GM19239 (cell line): ENCODE data around the gene ADAMTS2.

Experiments used
- DNase-seq: peaks from one replicate; pipeline ENCODE4 v3.0.0; 2011; ENCODE audit warnings: low spot score; ENCODE audit not compliant: insufficient read length
- FAIRE-seq: peaks from 2 replicates; lab custom pipeline; 2011; peaks lifted over from hg19 to GRCh38; lab: Jason Lieb, UNC

Gene ADAMTS2

GRCh38 chr5:179190851-179191505, 154.3 kb downstream of the ADAMTS2 start:
- DNase-seq (no peak), FAIRE-seq (no peak)

DNA sequence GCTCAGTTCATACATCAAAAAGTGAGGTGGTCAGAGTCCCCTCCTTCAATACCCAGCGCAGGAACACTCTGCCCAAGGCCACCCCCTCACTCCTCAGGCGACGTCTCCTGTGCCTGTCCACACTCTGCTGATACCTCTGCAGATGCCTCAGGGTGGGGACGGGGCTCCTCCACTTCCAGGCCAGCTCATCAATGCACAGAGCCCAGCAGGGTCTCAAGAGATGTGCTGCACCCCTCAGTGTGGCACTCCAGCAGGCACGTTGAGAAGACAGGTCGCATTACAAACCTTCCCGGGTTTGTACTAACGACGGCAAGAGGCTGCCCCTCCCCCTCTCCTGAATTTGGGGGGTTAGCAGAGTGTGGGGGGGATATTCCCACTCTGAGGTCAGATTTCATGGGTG, 156.6 kb downstream of the ADAMTS2 start:
- FAIRE-seq: no peak
- DNase-seq: no peak

- DNase-seq (no peak), FAIRE-seq (no peak)
Observed at GRCh38 chr5:179187681-179188575, 157.3 kb downstream of the ADAMTS2 start.

GRCh38 chr5:179187229-179187678, 158.0 kb downstream of the ADAMTS2 start:
- DNase-seq (no peak), FAIRE-seq (no peak)

GRCh38 chr5:179186801-179187200, 158.5 kb downstream of the ADAMTS2 start:
- DNase-seq: no peak
- no peak for FAIRE-seq

DNA sequence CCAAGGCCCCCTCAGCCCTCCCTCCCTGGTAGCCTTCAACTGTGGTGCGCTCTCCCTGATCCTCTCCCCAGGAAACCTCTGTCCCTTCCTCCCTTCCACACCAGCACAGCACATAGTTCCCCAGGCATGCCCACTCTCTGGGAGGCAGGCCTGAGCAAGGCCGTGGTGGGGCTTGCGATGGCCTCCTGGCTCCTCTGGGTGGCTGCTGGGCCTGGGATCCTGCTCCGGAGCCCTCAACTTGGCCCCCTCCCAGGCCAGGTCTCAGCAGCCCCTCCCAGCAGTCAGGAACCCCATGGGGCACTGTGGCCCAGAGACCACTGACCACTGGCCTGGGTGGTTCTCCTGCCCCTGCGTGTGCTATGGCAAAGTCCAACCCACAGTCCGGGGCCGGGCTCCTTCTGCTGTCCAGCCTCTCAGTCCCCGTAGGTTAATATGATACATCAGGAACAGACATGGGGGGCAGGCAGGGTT, 159.3 kb downstream of the ADAMTS2 start:
- DNase-seq (no peak), FAIRE-seq (no peak)

- no peak for DNase-seq
- no peak for FAIRE-seq
Observed at GRCh38 chr5:179185256-179185940, 159.9 kb downstream of the ADAMTS2 start.

- DNase-seq (no peak), FAIRE-seq (no peak)
Observed at GRCh38 chr5:179184521-179185050, 160.7 kb downstream of the ADAMTS2 start.

DNA sequence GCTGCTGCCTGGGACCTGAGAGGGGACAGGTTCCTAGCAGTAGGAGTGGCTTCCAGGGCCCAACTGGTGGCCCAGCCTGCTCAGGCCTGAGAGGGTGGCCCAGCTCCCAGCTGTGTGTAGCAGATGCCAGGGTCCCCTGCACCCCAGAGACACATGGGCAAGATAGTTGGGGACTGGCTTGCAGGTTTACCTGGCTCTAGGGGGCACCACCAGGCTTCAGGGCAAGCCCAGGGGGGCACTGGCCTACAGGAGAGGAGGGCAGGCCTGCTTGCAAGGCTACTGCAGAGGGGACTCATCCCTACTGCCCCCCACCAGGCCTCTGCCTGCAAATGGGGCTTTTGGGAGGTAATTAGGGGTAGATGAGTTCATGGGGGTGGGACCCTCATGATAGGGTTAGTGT, 161.8 kb downstream of the ADAMTS2 start:
- FAIRE-seq (no peak), DNase-seq (no peak)

GRCh38 chr5:179182601-179183000, 162.7 kb downstream of the ADAMTS2 start:
- DNase-seq (no peak), FAIRE-seq (no peak)

DNA sequence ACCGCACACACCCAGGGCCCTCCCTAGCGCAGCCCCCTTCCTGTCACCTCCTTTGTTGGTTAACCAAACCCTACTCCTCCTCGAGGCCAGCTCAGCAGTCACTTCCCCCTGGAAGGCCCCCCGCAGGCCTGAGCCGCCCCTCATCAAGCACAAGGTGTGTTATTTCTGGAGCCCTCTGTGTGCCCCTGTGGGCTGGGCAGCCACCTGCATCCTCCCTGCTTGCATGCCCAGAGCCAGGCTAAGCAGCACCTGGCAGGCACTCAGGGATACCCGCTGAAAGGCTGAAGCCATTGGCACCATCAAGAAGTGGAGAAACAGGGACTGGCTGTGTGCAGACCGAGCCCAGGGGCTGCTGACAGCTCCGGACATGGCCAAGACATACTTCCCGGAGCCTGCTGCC, 163.3 kb downstream of the ADAMTS2 start:
- FAIRE-seq (no peak), DNase-seq (no peak)

GRCh38 chr5:179180921-179181645, 164.2 kb downstream of the ADAMTS2 start:
- DNase-seq (no peak), FAIRE-seq (no peak)

DNA sequence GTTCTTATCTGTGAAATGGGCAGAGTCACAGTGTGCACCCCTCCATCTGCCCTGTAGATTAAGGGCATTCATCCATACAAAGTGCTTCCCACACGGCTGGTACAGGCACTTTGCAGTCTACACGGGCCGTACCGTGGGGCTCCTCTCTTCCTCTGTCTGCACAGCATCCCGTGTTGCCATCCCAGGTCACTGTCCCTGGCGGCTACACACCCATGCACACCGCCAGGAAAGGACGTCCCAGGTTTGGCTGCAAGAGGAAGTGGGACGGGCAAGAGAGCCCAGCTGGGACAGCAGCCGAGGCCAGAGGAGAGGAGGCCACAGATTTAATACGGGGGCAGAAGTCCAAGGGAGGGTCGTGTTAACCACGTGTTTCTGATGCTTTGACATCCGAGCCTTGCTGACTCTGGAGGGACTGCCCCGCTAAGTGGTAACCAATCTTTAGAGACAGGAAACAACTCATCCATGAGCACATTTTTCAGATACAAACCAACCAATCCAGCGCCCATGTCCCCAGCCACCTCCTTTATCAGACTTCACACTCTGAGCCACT, 165.1 kb downstream of the ADAMTS2 start:
- DNase-seq: no peak
- FAIRE-seq: no peak

GRCh38 chr5:179177711-179178575, 167.3 kb downstream of the ADAMTS2 start:
- FAIRE-seq (no peak), DNase-seq (no peak)

DNA sequence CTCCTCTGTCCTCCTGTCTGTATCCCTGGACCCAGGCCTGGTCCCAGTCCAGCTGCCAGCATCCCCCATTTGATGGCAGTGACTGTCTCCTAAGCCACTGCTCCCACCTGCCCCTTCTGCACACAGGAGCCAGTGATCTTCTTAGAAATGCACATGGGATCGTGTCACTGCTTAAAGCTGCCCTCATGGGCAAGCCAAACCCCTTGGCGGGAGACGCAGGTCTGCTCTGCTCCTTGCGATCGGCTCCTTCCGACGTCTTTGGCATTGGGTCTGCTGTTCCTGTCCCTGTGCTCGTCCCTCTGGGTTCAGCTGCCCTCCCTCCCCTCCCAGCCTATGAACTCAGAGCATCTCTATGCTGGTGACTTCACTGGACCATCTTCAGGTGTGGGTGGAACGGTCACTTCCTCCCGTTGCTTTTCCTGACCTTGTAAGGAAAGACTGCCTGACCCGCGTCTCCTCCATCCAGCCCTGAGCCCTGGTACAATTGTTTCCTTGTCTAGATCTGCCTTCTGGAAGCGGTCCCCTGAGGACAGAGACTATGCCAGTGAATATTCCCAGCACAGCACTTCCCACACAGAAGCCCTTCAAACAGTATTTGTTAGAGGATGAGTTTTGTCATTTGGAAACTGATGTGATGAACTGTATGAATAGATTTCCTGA, 168.6 kb downstream of the ADAMTS2 start:
- DNase-seq (no peak), FAIRE-seq (no peak)

GRCh38 chr5:179176166-179176565, 169.1 kb downstream of the ADAMTS2 start:
- no peak for DNase-seq
- no peak for FAIRE-seq

DNA sequence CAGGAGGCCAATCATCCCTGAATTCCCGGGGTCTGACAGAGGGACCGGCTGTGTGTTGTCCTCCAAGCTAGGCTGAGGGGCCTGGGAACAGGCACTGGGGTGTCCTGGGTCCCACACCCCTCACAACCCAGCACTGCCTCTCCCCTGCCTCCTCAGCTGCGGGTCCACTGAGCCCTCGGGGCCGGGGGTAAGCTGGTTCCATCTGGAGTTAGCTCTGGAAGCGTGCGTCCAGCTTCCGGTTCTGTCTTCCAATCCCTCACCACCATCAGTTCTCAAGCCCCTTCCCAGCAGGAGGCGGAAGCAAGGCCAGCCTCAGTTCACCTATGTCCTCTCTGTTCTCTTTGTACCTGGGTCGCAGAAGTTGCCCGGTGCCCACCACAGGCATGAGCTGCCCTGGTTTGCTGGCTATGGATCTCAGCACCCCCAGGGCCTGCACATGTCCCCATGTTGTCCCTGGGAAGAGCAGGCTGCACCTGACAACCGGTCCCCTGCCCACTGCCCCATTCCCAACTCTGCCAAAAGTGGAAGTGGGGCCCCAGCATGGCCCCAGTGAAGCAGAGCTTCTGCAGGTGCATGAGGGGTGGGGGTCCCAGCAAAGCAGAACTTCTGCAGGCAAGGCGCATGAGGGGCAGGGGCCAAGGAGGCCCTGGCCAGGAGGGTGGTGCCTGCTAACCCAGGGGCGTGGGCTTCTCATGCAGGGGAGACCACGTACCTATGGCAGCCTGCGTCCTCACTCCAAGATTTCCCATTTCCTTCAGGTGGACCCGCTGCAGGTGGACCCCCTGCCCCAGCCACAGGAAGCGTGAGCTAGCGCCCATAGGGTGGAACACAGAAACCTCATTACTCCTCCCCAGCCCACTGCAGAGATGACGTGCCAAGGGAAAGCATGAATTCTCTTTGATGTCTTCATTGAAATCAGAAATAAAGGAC, 173.2 kb downstream of the ADAMTS2 start:
- no peak for FAIRE-seq
- DNase-seq: no peak
